COLO668 (cell line): ENCODE results near the gene GOLGA6L2.
"Not testable (repeated sequence)": the region's sequence is repeated elsewhere in the genome, so short reads cannot be mapped to it uniquely, and the experiment has no call there.

ENCODE experiments used
- DNase-seq: peaks from one replicate; lab custom pipeline; 2025; ENCODE audit not compliant: unreplicated experiment; lab: John Stamatoyannopoulos, UW

GOLGA6L2 gene

DNA sequence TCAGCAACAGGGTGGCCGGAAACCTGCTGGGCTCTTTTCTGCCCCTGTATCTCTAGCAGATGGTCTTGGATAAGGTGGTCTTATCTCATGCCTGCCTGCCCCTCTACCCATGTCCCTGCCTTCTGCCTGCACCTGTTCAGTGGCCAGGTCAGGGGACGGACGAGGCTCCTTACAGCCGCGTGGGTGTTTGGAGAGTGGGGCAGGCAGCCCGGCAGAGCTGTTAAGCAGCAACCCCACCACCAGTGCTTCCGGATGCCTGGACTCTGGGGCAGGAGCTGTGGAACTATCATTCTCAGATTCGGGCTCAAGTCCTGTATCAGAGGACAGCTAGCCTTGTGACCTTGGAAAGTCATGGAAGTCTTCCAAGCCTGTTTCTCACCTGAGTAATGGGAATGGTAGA is 21.7 kb downstream of the GOLGA6L2 start:
- not testable (repeated sequence) for DNase-seq

DNA sequence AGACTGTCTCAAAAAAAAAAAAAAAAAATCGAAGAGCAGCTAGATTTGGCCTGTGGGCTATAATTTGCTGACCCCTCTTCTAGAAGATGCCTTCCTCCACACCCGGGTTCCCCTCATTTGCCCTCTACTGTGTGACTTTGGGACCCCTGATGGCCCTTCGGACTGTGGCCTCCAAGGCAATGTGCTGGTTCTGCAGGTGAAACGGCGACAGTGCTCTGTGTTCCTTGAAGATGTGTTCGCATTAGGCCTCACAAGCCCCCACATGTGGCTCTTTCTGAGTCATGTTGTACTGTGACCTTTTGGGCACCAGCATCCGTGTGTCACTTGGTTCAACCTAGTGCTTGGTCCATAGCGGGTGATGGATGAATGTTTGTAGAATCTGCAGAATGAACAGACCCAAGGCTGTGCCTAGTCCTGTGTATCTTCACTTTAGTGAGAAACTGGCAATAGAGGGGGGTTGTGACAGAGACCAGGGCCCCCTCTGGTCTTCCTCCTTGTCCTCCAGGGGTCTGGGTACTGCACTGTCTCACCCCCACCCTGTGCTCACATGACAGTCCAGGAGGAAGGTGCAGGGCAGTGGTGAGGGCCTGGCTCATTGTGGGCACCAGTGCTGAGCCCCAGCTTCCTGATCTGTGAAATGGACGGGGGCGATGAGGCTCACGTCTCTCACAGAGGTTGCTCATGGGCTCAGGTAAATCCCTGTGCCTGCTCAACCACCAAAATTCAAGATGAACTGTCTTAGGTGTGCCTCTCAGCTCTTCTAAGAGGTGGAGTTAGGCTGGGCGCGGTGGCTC is 22.7 kb downstream of the GOLGA6L2 start:
- no peak for DNase-seq

GRCh38 chr15:23422946-23423708 is 23.9 kb downstream of the GOLGA6L2 start:
- no peak for DNase-seq

DNA sequence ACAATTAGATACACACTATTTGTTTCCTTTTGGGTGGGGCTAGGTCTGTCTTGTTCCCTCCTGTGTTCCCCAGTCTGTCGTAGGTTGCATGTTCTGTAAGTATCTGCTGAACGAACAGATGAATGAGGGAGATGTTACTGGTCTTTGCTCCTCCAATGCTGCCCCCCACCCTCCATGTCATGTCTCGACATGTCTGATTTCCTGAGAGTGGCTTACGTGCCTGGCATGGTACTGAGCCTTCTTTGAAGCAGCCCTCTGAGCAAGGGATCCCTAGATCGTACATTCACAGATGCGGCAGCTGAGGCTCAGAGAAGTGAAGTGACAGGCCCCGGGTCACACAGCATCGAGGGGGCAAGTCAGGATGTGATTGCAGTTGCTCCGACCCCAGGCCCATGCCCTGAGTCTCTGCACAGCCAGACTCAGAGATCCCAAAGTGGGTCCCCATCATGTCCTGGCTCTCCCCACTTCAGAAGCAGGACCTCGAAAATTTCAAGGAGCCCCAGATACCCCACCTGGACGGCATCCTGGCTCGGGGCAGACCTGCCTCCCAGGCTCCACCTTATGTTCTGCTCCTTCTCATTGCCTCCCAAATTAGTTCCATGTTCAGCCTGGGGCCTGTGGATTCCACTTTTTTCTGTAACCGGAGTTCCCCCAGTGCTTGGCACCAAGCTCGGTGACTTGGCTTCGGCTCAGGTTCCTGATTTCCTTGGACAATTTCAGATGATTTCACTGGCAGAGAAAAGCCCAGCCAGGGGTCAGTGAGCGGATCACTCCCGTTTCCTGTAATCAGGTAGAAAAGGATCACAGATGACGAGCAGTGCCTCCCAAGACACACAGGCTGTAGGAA is 24.7 kb downstream of the GOLGA6L2 start:
- no peak for DNase-seq

GRCh38 chr15:23420806-23421575 is 26.1 kb downstream of the GOLGA6L2 start:
- no peak for DNase-seq

DNA sequence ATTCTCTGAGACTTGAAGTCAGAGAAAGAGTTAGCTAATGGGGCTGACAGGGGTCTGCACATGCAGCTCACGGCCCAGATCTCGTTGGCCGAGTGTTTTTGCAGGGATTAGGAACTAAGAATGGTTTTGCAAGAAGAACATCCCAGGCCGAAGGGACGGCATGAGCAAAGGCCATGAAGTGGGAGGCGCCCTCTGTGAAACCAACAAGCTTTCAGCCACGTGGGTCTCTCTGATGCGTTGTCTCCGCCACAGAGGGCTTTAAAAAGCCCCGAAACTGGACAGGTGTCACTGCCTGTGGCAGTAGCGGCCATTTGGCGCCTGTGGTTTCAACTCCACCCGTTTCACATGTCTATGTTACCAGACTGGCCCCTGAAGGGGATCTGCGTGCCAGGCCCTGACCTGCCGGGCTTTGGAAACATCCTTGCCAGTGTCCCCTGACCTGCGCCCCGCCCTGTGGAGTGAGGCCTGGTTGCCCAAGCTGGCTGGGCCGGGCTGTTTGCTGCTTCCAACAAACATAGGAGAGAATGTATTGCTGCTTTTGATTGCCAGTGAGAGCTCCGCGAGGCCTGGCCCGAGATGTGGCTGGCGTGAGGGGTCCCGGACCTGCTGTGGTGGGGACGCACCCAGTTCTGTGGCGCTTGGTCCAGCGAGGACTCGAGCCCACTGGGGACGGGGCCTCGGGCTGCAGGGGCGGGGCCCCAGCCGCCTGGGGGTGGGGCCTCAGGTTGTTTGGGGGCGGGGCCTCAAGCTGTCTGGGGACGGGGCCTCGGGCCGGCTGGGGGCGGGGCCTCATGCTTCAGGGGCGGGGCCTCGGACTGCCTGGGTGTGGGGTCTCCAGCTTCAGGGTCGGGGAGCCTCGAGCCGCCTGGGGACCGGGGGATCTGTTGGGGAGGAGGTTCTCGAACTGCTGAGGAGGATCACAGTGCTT is 30.4 kb downstream of the GOLGA6L2 start:
- no peak for DNase-seq

GRCh38 chr15:23415866-23416265 is 31.2 kb downstream of the GOLGA6L2 start:
- not testable (repeated sequence) for DNase-seq

DNA sequence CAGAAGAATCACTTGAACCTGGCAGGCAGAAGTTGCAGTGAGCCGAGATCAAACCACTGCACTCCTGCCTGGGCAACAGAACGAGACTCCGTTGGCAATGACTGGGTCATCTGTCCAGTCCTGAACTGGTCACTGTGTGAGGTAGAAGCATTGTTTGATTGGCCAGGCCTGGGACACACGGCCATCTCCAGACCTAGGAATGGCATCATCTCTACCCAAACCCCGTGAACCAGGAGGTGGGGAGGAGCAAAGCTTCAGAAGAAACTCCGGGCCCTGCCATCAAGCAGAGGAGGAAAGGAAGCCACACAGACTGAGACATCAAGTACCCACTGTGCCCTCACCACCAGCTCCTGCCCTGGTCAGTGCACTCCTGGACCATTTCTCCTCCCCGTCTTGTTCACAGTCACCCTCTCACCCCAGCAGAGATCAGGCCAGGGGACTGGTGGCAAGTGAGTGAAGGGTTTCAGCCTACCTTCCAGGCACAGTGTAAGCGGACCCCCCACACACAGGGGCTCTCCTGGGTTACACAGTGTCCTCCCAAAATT is 31.6 kb downstream of the GOLGA6L2 start:
- no peak for DNase-seq

DNA sequence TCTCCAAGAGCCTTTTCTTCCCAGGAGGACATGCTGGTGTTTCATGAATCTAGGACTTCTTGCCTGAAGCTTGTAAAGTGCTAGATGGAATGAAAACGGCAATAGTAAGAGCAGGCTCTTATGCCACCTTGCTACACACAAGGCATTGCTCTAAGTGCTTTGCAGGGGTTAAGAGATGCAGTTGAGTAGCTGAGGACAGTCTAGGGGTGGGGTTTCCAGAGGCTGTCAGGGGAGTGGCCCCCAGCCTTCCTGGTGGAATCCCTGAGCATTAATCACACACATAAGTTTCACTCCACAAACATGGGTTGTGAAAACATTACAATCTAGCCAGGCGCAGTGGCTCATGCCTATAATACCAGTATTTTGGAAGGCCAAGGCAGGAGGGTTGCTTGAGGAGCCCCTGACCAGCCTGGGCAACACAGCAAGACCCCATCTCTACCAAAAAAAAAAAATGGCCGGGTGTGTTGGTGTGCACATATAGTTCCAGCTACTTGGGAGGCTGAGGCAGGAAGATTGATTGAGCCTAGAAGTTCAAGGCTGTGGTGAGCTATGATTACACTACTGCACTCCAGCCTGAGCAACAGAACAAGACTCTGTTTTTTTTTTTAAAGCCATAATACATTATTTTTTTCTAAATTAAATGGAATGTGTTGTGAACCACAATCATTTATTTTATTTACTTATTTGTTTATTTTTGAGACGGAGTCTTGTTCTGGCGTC is 34.0 kb downstream of the GOLGA6L2 start:
- DNase-seq: not testable (repeated sequence)

GRCh38 chr15:23411841-23412240 is 35.2 kb downstream of the GOLGA6L2 start:
- no peak for DNase-seq

- DNase-seq: no peak
Observed at GRCh38 chr15:23403550-23403949, 43.5 kb downstream of the GOLGA6L2 start.

- no peak for DNase-seq
Observed at GRCh38 chr15:23402544-23402943, 44.5 kb downstream of the GOLGA6L2 start.

- DNase-seq: no peak
Observed at GRCh38 chr15:23402140-23402539, 44.9 kb downstream of the GOLGA6L2 start.

- no peak for DNase-seq
Observed at GRCh38 chr15:23401627-23402026, 45.4 kb downstream of the GOLGA6L2 start.

- DNase-seq: not testable (repeated sequence)
Observed at GRCh38 chr15:23399207-23399606, 47.8 kb downstream of the GOLGA6L2 start.

GRCh38 chr15:23398357-23398756 is 48.7 kb downstream of the GOLGA6L2 start:
- not testable (repeated sequence) for DNase-seq

DNA sequence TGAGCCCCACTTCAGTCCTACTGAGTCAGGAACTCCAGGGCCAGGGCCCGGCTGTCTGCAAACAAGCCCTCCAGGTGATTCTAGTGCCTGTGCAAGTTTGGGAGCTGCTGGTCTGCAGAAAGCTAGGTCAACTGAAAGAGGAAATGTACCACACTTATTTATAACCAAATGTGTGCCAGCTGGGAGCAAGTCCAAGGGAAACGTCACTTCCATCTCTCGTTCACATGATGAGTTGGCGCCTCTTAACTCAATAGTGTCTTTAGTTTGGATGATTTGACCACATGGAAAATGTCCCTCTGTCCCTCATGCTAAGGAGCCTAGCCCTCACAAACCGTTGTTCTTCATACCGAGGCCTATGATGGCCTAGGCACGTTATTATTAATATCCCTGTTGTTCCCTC is 49.3 kb downstream of the GOLGA6L2 start:
- no peak for DNase-seq

- DNase-seq: no peak
Observed at GRCh38 chr15:23395832-23396231, 51.2 kb downstream of the GOLGA6L2 start.
